CD4-positive, CD25-positive, alpha-beta regulatory T cell (primary cell): ENCODE measurements around the gene DDX42. TPM values are rescaled to one million over a fixed set of nuclear protein-coding genes. Genes with fewer than 3 reads are reported as not detected.

ENCODE experiments used
- ATAC-seq, 2 donors: fragments of 150-1000 bp; cut with Tn5 transposase; one replicate each; pipeline ENCODE4 v1.10.0; 2021; ENCODE audit warnings: low read depth in 2 of 2, moderate number of reproducible peaks in 2 of 2, moderate library complexity in 1 of 2
- DNase-seq, 3 donors: peaks; one replicate each; pipeline versions ENCODE4 v3.0.0 to v3.0.0-alpha.2; 2012 to 2022; ENCODE audit warnings: mixed read lengths in 1 of 3
- H3K27ac ChIP-seq: one replicate; pipeline ENCODE4 v1.7.0; 2013; ENCODE audit warnings: mild to moderate bottlenecking, low read length; ENCODE audit not compliant: insufficient read depth, poor library complexity, severe bottlenecking
- H3K27me3 ChIP-seq: one replicate; pipeline ENCODE4 v1.7.0; 2013; ENCODE audit warnings: low read length; ENCODE audit not compliant: control insufficient read depth, insufficient read depth
- H3K36me3 ChIP-seq: one replicate; pipeline ENCODE4 v1.7.0; 2013; ENCODE audit warnings: mild to moderate bottlenecking, low read length, moderate library complexity; ENCODE audit not compliant: control insufficient read depth, insufficient read depth
- H3K4me1 ChIP-seq: 2 replicates; pipeline ENCODE4 v1.7.0; 2013; ENCODE audit warnings: mild to moderate bottlenecking, low read length; ENCODE audit not compliant: insufficient read depth, control insufficient read depth, poor library complexity, severe bottlenecking
- H3K4me3 ChIP-seq: one replicate; pipeline ENCODE4 v1.7.0; 2013; ENCODE audit warnings: low read depth, mild to moderate bottlenecking, low read length, moderate library complexity
- H3K9me3 ChIP-seq, 2 experiments: 1 replicate in 1 of 2; 2 replicates in 1 of 2; pipeline ENCODE4 v1.7.0; 2013; ENCODE audit warnings: low read length in 2 of 2, mild to moderate bottlenecking in 1 of 2, moderate library complexity in 1 of 2; ENCODE audit not compliant: control insufficient read depth in 2 of 2
- H3K27ac Mint-ChIP-seq, 3 donors: one replicate each; pipeline ENCODE4 v1.8.0; 2020 to 2022; ENCODE audit warnings: mild to moderate bottlenecking in 3 of 3, mixed read lengths in 3 of 3, moderate library complexity in 2 of 3
- H3K27me3 Mint-ChIP-seq: one replicate; pipeline ENCODE4 v1.8.0; 2022; ENCODE audit warnings: mild to moderate bottlenecking, mixed read lengths
- H3K36me3 Mint-ChIP-seq: one replicate; pipeline ENCODE4 v1.8.0; 2020; ENCODE audit warnings: mixed read lengths
- H3K4me1 Mint-ChIP-seq, 4 donors: one replicate each; pipeline ENCODE4 v1.8.0; 2020 to 2022; ENCODE audit warnings: mixed read lengths in 4 of 4, mild to moderate bottlenecking in 1 of 4
- H3K4me3 Mint-ChIP-seq, 4 donors: one replicate each; pipeline ENCODE4 v1.8.0; 2020 to 2022; ENCODE audit warnings: mild to moderate bottlenecking in 4 of 4, mixed read lengths in 4 of 4, moderate library complexity in 3 of 4
- H3K9me3 Mint-ChIP-seq, 7 donors: one replicate each; pipeline ENCODE4 v1.8.0; 2020 to 2022; ENCODE audit warnings: mixed read lengths in 7 of 7, mild to moderate bottlenecking in 3 of 7, moderate library complexity in 2 of 7
- polyA plus RNA-seq, 4 donors: library from polyadenylated mRNA; unstranded; fragments of 300-500 nt; fragmentation: Illumina TruSeq; gene quantifications; one replicate each; pipeline ENCODE4 v1.2.3, GENCODE V29; 2021
- total RNA-seq: library from RNA; stranded (reverse); gene quantifications from one replicate; pipeline ENCODE4 v1.2.3, GENCODE V29; 2022

The DDX42 gene
- total and polyA plus RNA-seq, 5 donors from 2014 or later: 8.2 to 94.3 (median 14.6) TPM

- Mint-ChIP-seq H3K36me3 (peaks cover 31% of the 10 kb centered on the region), H3K4me3 (no peak overlapping the region), H3K4me1 (peaks cover 6 to 17% (median 14%) of the 10 kb centered on the region in 4 donors), H3K27ac (peak overlapping the region in 1 of 3 donors; percentile 62), H3K27me3 (no peaks in the 10 kb centered on the region), H3K9me3 (peaks cover 0 to 1% (median 0%) of the 10 kb centered on the region in 7 donors)
- H3K4me1 ChIP-seq: peaks cover 10% of the 10 kb centered on the region
- no peak overlapping the region for H3K27ac ChIP-seq
- H3K4me3 ChIP-seq: no peak overlapping the region
- H3K27me3 ChIP-seq: no peaks in the 10 kb centered on the region
- H3K36me3 ChIP-seq: peaks cover 54% of the 10 kb centered on the region
- no peaks in the 10 kb centered on the region for H3K9me3 ChIP-seq
- ATAC-seq (no peak), DNase-seq (no peak)
Measured at GRCh38 chr17:63752707-63753106, 21.3 kb upstream of the DDX42 start.

- no peak overlapping the region for H3K4me3 ChIP-seq
- Mint-ChIP-seq H3K4me3 (no peak overlapping the region), H3K4me1 (peaks cover 6 to 17% (median 14%) of the 10 kb centered on the region in 4 donors), H3K27ac (peak overlapping the region in 2 of 3 donors; percentile 62 to 66), H3K9me3 (peaks cover 0 to 1% (median 0%) of the 10 kb centered on the region in 7 donors), H3K36me3 (peaks cover 34% of the 10 kb centered on the region), H3K27me3 (no peaks in the 10 kb centered on the region)
- peaks cover 56% of the 10 kb centered on the region for H3K36me3 ChIP-seq
- peaks cover 10% of the 10 kb centered on the region for H3K4me1 ChIP-seq
- no peak for DNase-seq
- H3K9me3 ChIP-seq: no peaks in the 10 kb centered on the region
- peak overlapping the region; percentile 15 for H3K27ac ChIP-seq
- H3K27me3 ChIP-seq: no peaks in the 10 kb centered on the region
- no peak for ATAC-seq
Measured at GRCh38 chr17:63753215-63753614, 20.8 kb upstream of the DDX42 start.

GRCh38 chr17:63754046-63754445 lies 19.9 kb upstream of the DDX42 start:
- ATAC-seq (no peak), DNase-seq (no peak)
- Mint-ChIP-seq H3K4me1 (peaks cover 10 to 17% (median 14%) of the 10 kb centered on the region in 4 donors), H3K27ac (no peak overlapping the region), H3K36me3 (peaks cover 34% of the 10 kb centered on the region), H3K27me3 (no peaks in the 10 kb centered on the region), H3K4me3 (no peak overlapping the region), H3K9me3 (peaks cover 0 to 1% (median 0%) of the 10 kb centered on the region in 7 donors)
- Histone ChIP-seq H3K4me1 (peaks cover 10% of the 10 kb centered on the region), H3K36me3 (peaks cover 64% of the 10 kb centered on the region), H3K27ac (no peak overlapping the region), H3K9me3 (no peaks in the 10 kb centered on the region), H3K27me3 (no peaks in the 10 kb centered on the region), H3K4me3 (no peak overlapping the region)

- H3K36me3 ChIP-seq: peaks cover 82% of the 10 kb centered on the region
- H3K4me3 ChIP-seq: no peak overlapping the region
- Mint-ChIP-seq H3K9me3 (no peaks in the 10 kb centered on the region), H3K4me1 (peaks cover 0 to 6% (median 4%) of the 10 kb centered on the region in 4 donors), H3K4me3 (no peak overlapping the region), H3K27ac (peak overlapping the region in 2 of 3 donors; percentile 64 to 70), H3K36me3 (peaks cover 31% of the 10 kb centered on the region), H3K27me3 (no peaks in the 10 kb centered on the region)
- no peaks in the 10 kb centered on the region for H3K9me3 ChIP-seq
- ATAC-seq (no peak), DNase-seq (no peak)
- H3K27me3 ChIP-seq: no peaks in the 10 kb centered on the region
- no peaks in the 10 kb centered on the region for H3K4me1 ChIP-seq
- no peak overlapping the region for H3K27ac ChIP-seq
Measured at GRCh38 chr17:63758428-63758827, 15.5 kb upstream of the DDX42 start.

GRCh38 chr17:63760771-63761539 lies 13.0 kb upstream of the DDX42 start:
- H3K4me1 ChIP-seq: peaks cover 3% of the 10 kb centered on the region
- H3K9me3 ChIP-seq: no peaks in the 10 kb centered on the region
- DNase-seq (no peak), ATAC-seq (no peak)
- Mint-ChIP-seq H3K27me3 (no peaks in the 10 kb centered on the region), H3K36me3 (peaks cover 35% of the 10 kb centered on the region), H3K27ac (peak overlapping the region in 2 of 3 donors; percentile 31 to 63), H3K9me3 (no peaks in the 10 kb centered on the region), H3K4me3 (no peak overlapping the region), H3K4me1 (peaks cover 8 to 13% (median 9%) of the 10 kb centered on the region in 4 donors)
- no peak overlapping the region for H3K27ac ChIP-seq
- H3K4me3 ChIP-seq: no peak overlapping the region
- no peaks in the 10 kb centered on the region for H3K27me3 ChIP-seq
- H3K36me3 ChIP-seq: peaks cover 83% of the 10 kb centered on the region

- no peak overlapping the region for H3K4me3 Mint-ChIP-seq
- no peak for ATAC-seq
- H3K4me1 ChIP-seq: peaks cover 4% of the 10 kb centered on the region
- no peaks in the 10 kb centered on the region for H3K27me3 ChIP-seq
- no peak for DNase-seq
- H3K4me3 ChIP-seq: no peak overlapping the region
- H3K27ac ChIP-seq: no peak overlapping the region
- H3K4me1 Mint-ChIP-seq: peaks cover 19 to 28% (median 20%) of the 10 kb centered on the region in 4 donors
- H3K9me3 Mint-ChIP-seq: no peaks in the 10 kb centered on the region
- H3K27me3 Mint-ChIP-seq: no peaks in the 10 kb centered on the region
- peaks cover 68% of the 10 kb centered on the region for H3K36me3 ChIP-seq
- H3K9me3 ChIP-seq: no peaks in the 10 kb centered on the region
- peak overlapping the region in 2 of 3 donors; percentile 11 to 57 for H3K27ac Mint-ChIP-seq
- H3K36me3 Mint-ChIP-seq: peaks cover 31% of the 10 kb centered on the region
Measured at GRCh38 chr17:63762161-63763078, 11.6 kb upstream of the DDX42 start.

- Histone ChIP-seq H3K27me3 (no peaks in the 10 kb centered on the region), H3K27ac (no peak overlapping the region), H3K36me3 (peaks cover 59% of the 10 kb centered on the region), H3K4me1 (peaks cover 4% of the 10 kb centered on the region), H3K9me3 (no peaks in the 10 kb centered on the region), H3K4me3 (no peak overlapping the region)
- H3K27ac Mint-ChIP-seq: no peak overlapping the region
- H3K4me1 Mint-ChIP-seq: peaks cover 22 to 45% (median 28%) of the 10 kb centered on the region in 4 donors
- H3K27me3 Mint-ChIP-seq: no peaks in the 10 kb centered on the region
- no peak overlapping the region for H3K4me3 Mint-ChIP-seq
- no peaks in the 10 kb centered on the region for H3K9me3 Mint-ChIP-seq
- no peak for ATAC-seq
- H3K36me3 Mint-ChIP-seq: peaks cover 23% of the 10 kb centered on the region
- DNase-seq: no peak
Measured at GRCh38 chr17:63764716-63765115, 9.3 kb upstream of the DDX42 start.
